Duodenal mucosa (tissue), 2 donors: Measurements from ENCODE around the gene SUPV3L1.

Source experiments
- H3K27ac ChIP-seq: one replicate; pipeline ENCODE4 v1.7.0; 2013; ENCODE audit warnings: low read depth, low read length
- H3K27me3 ChIP-seq, 2 donors: one replicate each; pipeline ENCODE4 v1.7.0; 2013; ENCODE audit warnings: low read length in 2 of 2, control low read depth in 1 of 2; ENCODE audit not compliant: insufficient read depth in 2 of 2, control insufficient read depth in 1 of 2
- H3K36me3 ChIP-seq, 2 donors: one replicate each; pipeline ENCODE4 v1.7.0; 2013; ENCODE audit warnings: low read length in 2 of 2, control low read depth in 1 of 2; ENCODE audit not compliant: insufficient read depth in 2 of 2, control insufficient read depth in 1 of 2
- H3K4me1 ChIP-seq, 2 donors: one replicate each; pipeline ENCODE4 v1.7.0; 2013; ENCODE audit warnings: low read length in 2 of 2, control low read depth in 1 of 2; ENCODE audit not compliant: insufficient read depth in 2 of 2, control insufficient read depth in 1 of 2
- H3K4me3 ChIP-seq, 2 donors: one replicate each; pipeline ENCODE4 v1.7.0; 2013; ENCODE audit warnings: low read length in 2 of 2, low read depth in 1 of 2
- H3K9ac ChIP-seq, 2 donors: one replicate each; pipeline ENCODE4 v1.7.0; 2013; ENCODE audit warnings: low read length in 2 of 2, low read depth in 1 of 2
- H3K9me3 ChIP-seq, 2 donors: one replicate each; pipeline ENCODE4 v1.7.0; 2013; ENCODE audit warnings: low read length in 2 of 2, control low read depth in 1 of 2; ENCODE audit not compliant: control insufficient read depth in 1 of 2

The SUPV3L1 gene

DNA sequence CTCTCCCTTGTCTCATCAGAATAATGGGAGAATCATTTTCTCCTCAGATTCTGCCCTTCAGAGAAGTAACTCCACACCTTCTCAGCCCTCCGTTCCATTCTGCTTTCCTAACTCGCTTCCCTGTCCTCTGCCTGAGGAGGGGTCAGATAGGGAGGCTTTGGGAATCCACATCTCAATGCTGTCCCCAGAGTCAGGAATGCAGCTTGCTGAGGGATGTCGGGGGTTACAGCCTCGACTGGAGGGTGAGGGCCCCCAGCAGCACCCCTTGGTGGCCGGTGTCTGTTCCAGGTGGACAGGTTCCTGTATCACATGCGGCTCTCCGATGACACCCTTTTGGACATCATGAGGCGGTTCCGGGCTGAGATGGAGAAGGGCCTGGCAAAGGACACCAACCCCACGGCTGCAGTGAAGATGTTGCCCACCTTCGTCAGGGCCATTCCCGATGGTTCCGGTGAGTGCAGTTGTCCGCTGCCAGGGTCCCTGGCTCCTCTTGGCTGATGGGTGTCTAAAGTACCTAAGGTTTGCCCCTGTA, 47.0 kb downstream of the SUPV3L1 start:
- H3K4me1 ChIP-seq, result peaks cover 50 to 62% of the 10 kb centered on the region in 2 donors

DNA sequence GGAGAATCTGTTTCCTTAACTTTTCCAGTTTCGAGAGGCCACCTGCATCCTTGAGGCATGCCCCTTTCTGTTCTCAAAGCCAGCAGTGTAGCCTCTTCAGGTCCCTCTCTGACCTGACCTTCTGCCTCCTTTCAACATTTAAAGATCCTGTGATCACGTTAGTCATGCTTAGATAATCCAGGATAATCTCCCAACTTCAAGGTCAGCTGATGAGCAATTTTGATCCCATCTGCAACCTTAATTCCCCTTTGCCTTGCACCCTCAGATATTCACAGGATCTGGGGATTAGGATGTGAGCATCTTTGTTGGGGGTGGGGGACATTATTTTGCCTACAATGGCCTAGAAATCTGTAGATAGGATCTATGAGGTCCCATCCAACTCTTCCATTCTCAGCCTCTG, 48.1 kb downstream of the SUPV3L1 start:
- H3K27ac ChIP-seq, result no peak overlapping the region
- peaks cover 3 to 26% of the 10 kb centered on the region in 2 donors for H3K36me3 ChIP-seq
- H3K9me3 ChIP-seq, result no peaks in the 10 kb centered on the region

More for the DNA sequence above, 47.0 kb downstream of the SUPV3L1 start:
- Histone ChIP-seq H3K4me3 (no peak overlapping the region), H3K9me3 (no peaks in the 10 kb centered on the region), H3K27ac (no peak overlapping the region), H3K36me3 (peaks cover 3 to 25% of the 10 kb centered on the region in 2 donors), H3K9ac (no peak overlapping the region), H3K27me3 (no peaks in the 10 kb centered on the region)

GRCh38 chr10:69229616-69229916, 49.5 kb downstream of the SUPV3L1 start:
- Histone ChIP-seq H3K9me3 (no peaks in the 10 kb centered on the region), H3K27ac (peak overlapping the region; percentile 65), H3K9ac (peak overlapping the region; percentile 20 to 46), H3K36me3 (peaks cover 3 to 30% of the 10 kb centered on the region in 2 donors), H3K27me3 (no peaks in the 10 kb centered on the region), H3K4me3 (peak overlapping the region; percentile 48 to 52), H3K4me1 (peaks cover 57 to 58% of the 10 kb centered on the region in 2 donors)

More for the DNA sequence above, 48.1 kb downstream of the SUPV3L1 start:
- H3K9ac ChIP-seq, result no peak overlapping the region
- H3K4me1 ChIP-seq, result peaks cover 59 to 60% of the 10 kb centered on the region in 2 donors
- no peak overlapping the region for H3K4me3 ChIP-seq
- no peaks in the 10 kb centered on the region for H3K27me3 ChIP-seq

DNA sequence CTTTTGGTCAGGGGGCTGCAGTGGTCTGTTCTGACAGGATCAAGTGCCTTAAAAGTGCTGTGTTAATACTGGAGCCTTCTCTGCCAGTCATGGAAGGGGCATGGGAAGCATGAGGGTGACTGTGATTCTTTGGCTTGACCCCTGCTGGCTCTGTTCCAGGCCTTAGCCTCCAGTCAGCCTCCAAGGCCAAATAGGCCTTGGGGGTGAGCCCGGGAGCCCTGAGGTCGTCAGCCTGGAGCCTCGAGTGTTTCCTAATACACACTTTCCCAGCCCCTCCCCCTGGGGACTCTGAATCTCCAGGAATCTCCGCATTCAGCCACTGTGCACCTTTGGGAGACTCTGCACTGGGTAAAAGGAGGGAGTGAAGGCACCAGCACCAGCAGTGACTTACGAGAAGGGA, 50.1 kb downstream of the SUPV3L1 start:
- H3K4me1 ChIP-seq, result peaks cover 51 to 52% of the 10 kb centered on the region in 2 donors
- peak overlapping the region; percentile 34 for H3K27ac ChIP-seq

GRCh38 chr10:69232252-69232651, 52.2 kb downstream of the SUPV3L1 start:
- H3K4me1 ChIP-seq, result peaks cover 36 to 41% of the 10 kb centered on the region in 2 donors
- peaks cover 3 to 38% of the 10 kb centered on the region in 2 donors for H3K36me3 ChIP-seq
- H3K9ac ChIP-seq, result no peak overlapping the region
- no peaks in the 10 kb centered on the region for H3K27me3 ChIP-seq
- no peak overlapping the region for H3K27ac ChIP-seq
- peak overlapping the region in 1 of 2 donors; percentile 5 for H3K4me3 ChIP-seq
- H3K9me3 ChIP-seq, result no peaks in the 10 kb centered on the region

More for the DNA sequence above, 50.1 kb downstream of the SUPV3L1 start:
- no peaks in the 10 kb centered on the region for H3K27me3 ChIP-seq
- no peaks in the 10 kb centered on the region for H3K9me3 ChIP-seq
- peak overlapping the region in 1 of 2 donors; percentile 48 for H3K4me3 ChIP-seq
- peak overlapping the region; percentile 20 to 46 for H3K9ac ChIP-seq
- peaks cover 3 to 33% of the 10 kb centered on the region in 2 donors for H3K36me3 ChIP-seq

DNA sequence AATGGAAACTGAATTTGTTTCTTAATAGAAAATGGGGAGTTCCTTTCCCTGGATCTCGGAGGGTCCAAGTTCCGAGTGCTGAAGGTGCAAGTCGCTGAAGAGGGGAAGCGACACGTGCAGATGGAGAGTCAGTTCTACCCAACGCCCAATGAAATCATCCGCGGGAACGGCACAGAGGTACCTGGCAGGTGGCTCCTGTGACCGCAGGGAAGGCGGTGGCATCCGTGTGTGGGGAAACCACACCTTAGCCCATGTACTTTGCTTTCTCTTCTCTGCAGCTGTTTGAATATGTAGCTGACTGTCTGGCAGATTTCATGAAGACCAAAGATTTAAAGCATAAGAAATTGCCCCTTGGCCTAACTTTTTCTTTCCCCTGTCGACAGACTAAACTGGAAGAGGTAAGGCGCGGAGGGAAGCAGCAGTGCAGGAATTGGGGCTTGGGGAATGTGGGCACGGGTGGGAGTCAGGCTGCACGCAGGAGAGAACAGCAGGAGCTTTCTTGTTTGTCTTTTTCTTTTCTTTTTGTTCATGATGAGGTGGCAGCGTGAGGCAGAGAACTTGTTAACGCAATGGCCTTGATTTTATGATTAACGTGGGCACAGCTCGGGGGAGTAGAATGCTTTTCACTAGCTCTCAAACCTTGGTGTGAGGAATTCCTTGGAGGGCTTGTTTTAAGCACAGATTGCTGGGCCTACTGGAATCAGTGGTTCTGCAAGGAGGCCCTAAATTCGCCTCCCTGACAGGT, 52.9 kb downstream of the SUPV3L1 start:
- no peaks in the 10 kb centered on the region for H3K27me3 ChIP-seq
- peak overlapping the region in 1 of 2 donors; percentile 5 for H3K4me3 ChIP-seq
- H3K9ac ChIP-seq, result peak overlapping the region in 1 of 2 donors; percentile 4
- no peaks in the 10 kb centered on the region for H3K9me3 ChIP-seq
- H3K4me1 ChIP-seq, result peaks cover 31 to 37% of the 10 kb centered on the region in 2 donors
- peaks cover 0 to 32% of the 10 kb centered on the region in 2 donors for H3K36me3 ChIP-seq
- no peak overlapping the region for H3K27ac ChIP-seq

DNA sequence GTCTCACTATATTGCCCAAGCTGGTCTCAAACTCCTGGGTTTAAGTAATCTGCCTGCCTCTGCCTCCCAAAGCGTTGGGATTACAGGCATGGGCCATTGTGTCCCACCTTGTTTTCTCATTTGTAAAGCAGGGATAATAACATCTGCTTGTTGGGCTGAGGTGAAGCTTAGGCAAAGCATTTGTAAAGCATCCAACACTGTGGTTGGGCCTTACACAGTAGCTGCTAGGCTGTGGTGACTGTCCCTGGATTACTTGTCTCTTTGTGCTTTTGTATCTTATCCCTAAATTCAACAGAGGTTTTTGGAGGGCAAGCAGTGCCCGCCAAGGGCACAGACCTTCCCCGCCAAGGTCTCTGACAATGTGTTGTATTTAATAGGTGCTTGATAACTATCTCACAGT, 54.4 kb downstream of the SUPV3L1 start:
- Histone ChIP-seq H3K36me3 (peaks cover 3 to 40% of the 10 kb centered on the region in 2 donors), H3K27ac (no peak overlapping the region), H3K4me3 (no peak overlapping the region), H3K9me3 (no peaks in the 10 kb centered on the region), H3K4me1 (peaks cover 16 to 27% of the 10 kb centered on the region in 2 donors), H3K9ac (no peak overlapping the region), H3K27me3 (no peaks in the 10 kb centered on the region)

DNA sequence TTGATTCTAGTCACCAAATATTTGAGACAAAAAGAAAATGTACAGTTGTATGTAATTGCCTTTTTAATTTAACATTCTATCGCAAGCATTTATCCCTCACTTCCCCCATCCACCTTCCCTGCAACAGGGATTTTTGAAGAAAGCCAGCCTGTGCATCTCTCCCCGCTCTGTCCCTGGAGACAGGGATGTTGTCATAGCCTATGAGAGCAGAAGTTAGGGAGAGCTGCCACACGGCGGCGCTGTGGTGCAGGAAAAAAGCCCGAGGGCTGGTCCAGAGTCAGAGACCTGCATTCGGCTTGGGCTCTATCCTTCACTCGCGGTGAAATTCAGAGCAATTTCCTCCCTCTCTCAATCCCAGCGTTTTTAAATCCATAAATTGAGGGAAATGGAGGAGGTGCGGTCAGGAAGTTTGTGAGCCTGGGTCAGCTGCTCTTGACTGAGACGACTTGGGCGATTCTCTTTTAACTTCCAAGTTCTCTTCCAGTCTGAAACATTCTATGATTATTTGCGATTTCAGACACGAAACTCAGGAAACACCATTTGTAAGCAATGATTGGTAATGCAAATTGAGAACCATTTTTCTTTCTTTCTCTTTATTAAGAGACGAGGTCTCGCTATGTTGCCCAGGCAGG, 57.6 kb downstream of the SUPV3L1 start:
- Histone ChIP-seq H3K4me3 (no peak overlapping the region), H3K9me3 (no peaks in the 10 kb centered on the region), H3K9ac (no peak overlapping the region), H3K36me3 (peaks cover 7 to 45% of the 10 kb centered on the region in 2 donors), H3K4me1 (peaks cover 4 to 10% of the 10 kb centered on the region in 2 donors), H3K27ac (no peak overlapping the region), H3K27me3 (no peaks in the 10 kb centered on the region)

GRCh38 chr10:69239136-69239535, 59.1 kb downstream of the SUPV3L1 start:
- Histone ChIP-seq H3K27me3 (no peaks in the 10 kb centered on the region), H3K9ac (no peak overlapping the region), H3K4me1 (peaks cover 0 to 4% of the 10 kb centered on the region in 2 donors), H3K4me3 (no peak overlapping the region), H3K9me3 (no peaks in the 10 kb centered on the region), H3K27ac (no peak overlapping the region), H3K36me3 (peaks cover 11 to 55% of the 10 kb centered on the region in 2 donors)

DNA sequence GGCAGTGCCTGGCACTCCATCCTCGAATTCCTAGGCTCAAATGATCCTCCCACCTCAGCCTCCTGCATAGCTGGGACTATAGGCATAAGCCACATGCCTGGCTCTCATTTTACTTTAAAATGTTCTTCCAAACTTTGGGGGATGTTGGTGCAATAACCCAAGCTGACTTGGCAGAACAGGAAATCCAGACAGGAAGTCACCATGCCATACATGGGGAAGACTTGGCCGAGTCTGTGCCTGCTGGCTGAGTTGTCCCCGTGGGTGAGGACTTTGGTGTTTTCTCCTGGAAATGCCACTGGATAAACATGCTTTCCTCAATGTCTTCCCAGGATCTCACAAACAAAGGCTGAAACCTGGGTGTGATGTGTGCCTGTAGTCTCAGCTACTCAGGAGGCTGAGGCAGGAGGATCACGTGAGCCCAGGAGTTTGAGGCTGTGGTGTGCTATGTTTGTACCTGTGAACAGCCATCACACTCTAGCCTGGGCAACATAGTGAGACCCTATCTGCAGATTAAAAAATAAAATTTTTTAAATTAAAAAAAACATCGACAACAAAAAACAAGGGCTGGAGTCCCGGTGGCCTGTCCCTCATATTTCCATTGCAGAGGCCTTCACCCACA, 59.9 kb downstream of the SUPV3L1 start:
- H3K4me1 ChIP-seq, result peaks cover 0 to 4% of the 10 kb centered on the region in 2 donors
- no peaks in the 10 kb centered on the region for H3K9me3 ChIP-seq
- H3K36me3 ChIP-seq, result peaks cover 11 to 51% of the 10 kb centered on the region in 2 donors
- no peaks in the 10 kb centered on the region for H3K27me3 ChIP-seq
- no peak overlapping the region for H3K9ac ChIP-seq
- H3K27ac ChIP-seq, result no peak overlapping the region
- H3K4me3 ChIP-seq, result no peak overlapping the region
